ENCODE data around the gene PDIA2. TPM values are rescaled to one million over a fixed set of nuclear protein-coding genes. Genes with fewer than 3 reads are reported as not detected.

The PDIA2 gene
- total RNA-seq, 1 experiment from 2014 or later = not detected

DNA sequence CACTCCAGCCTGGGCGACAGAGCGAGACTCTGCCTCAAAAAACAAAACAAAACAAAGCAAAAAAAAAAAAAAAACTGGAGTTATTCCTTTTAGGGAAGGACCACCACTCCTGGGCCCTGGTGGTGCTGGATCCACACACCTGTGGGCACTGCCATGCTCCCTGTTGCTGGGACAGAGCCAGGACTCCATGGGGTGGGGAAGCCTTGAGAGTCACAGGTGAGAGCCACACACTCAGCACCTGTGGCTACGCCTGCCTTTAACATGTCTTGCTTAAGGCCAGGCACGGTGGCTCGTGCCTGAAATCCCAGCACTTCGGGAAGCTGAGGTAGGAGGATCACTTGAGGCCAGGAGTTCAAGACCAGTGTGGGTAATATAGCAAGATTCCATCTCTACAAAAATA is 18.3 kb downstream of the PDIA2 start:
- H3K9me2 ChIP-seq (ENCODE audit: insufficient read depth) = no peaks in the 10 kb centered on the region
- no peaks in the 10 kb centered on the region; the same call in 1 of the 2 replicates for H4K20me1 ChIP-seq (ENCODE audit: insufficient read depth)
- H3K79me2 ChIP-seq (ENCODE audit: low read depth) = no peaks in the 10 kb centered on the region
- intact Hi-C loops (cut with micrococcal nuclease; ENCODE audit: unreplicated experiment) = no loop called here
- no peak overlapping the region for H2AFZ ChIP-seq
- no peaks in the 10 kb centered on the region for H3K4me1 ChIP-seq (replicated peaks; ENCODE audit: insufficient read depth)
- H3K27ac ChIP-seq = no peak overlapping the region
- BruUV-seq (replicated peaks) = no TSS peak
- H3K9me3 ChIP-seq (ENCODE audit: insufficient read depth, low read depth) = no peaks in the 10 kb centered on the region
- no peak overlapping the region for H3K4me2 ChIP-seq
- ChIA-PET POLR2A (ENCODE audit: unreplicated experiment) (no interaction called here), CTCF (no interaction called here)
- no peak for TF ChIP-seq EZH2 (IDR thresholded peaks at IDR 0.05; ENCODE audit: low read depth)
- TF ChIP-seq, protein P1, sequence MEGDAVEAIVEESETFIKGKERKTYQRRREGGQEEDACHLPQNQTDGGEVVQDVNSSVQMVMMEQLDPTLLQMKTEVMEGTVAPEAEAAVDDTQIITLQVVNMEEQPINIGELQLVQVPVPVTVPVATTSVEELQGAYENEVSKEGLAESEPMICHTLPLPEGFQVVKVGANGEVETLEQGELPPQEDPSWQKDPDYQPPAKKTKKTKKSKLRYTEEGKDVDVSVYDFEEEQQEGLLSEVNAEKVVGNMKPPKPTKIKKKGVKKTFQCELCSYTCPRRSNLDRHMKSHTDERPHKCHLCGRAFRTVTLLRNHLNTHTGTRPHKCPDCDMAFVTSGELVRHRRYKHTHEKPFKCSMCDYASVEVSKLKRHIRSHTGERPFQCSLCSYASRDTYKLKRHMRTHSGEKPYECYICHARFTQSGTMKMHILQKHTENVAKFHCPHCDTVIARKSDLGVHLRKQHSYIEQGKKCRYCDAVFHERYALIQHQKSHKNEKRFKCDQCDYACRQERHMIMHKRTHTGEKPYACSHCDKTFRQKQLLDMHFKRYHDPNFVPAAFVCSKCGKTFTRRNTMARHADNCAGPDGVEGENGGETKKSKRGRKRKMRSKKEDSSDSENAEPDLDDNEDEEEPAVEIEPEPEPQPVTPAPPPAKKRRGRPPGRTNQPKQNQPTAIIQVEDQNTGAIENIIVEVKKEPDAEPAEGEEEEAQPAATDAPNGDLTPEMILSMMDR (conservative IDR thresholded peaks at IDR 0.05) = no peak
- no peak for DNase-seq
- no peak overlapping the region for H3K4me3 ChIP-seq
- H3K27me3 ChIP-seq (ENCODE audit: insufficient read depth, low read depth) = no peaks in the 10 kb centered on the region
- H3K36me3 ChIP-seq (ENCODE audit: low read depth) = no peaks in the 10 kb centered on the region
- no peaks in the 10 kb centered on the region for H3F3A ChIP-seq (ENCODE audit: insufficient read depth, low read depth)

DNA sequence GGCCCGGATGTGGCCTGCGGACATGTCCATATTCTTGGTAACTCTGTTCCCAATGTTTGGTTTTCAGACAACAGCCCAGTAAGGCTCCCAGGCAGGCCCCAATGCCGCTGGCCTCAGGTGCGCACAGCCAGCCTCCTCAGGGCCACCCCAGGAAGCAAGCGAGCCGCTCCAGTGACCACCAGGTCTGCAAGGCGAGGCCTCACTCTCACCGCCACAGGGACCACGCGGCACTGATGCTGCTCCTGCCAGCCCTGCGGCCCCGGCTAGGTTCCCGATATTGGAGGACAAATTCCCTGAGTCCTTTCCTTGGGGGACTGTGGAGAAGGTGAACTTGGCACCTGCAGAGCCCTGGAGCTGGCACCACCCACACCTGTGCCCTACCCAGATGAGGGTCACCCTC is 19.0 kb downstream of the PDIA2 start:
- no TSS peak for BruUV-seq (replicated peaks)
- Histone ChIP-seq H3K4me2 (no peak overlapping the region), H3K27ac (no peak overlapping the region), H2AFZ (no peak overlapping the region), H4K20me1 (ENCODE audit: insufficient read depth) (no peaks in the 10 kb centered on the region; the same call in 1 of the 2 replicates), H3K4me3 (no peak overlapping the region), H3F3A (ENCODE audit: insufficient read depth, low read depth) (no peaks in the 10 kb centered on the region), H3K9me2 (ENCODE audit: insufficient read depth) (no peaks in the 10 kb centered on the region), H3K27me3 (ENCODE audit: insufficient read depth, low read depth) (no peaks in the 10 kb centered on the region), H3K79me2 (ENCODE audit: low read depth) (no peaks in the 10 kb centered on the region), H3K9me3 (ENCODE audit: insufficient read depth, low read depth) (no peaks in the 10 kb centered on the region), H3K4me1 (replicated peaks; ENCODE audit: insufficient read depth) (no peaks in the 10 kb centered on the region), H3K36me3 (ENCODE audit: low read depth) (no peaks in the 10 kb centered on the region)
- ChIA-PET POLR2A (ENCODE audit: unreplicated experiment) (no interaction called here), CTCF (no interaction called here)
- DNase-seq = no peak
- intact Hi-C loops (cut with micrococcal nuclease; ENCODE audit: unreplicated experiment) = no loop called here
- TF ChIP-seq, protein P1 (conservative IDR thresholded peaks at IDR 0.05) = no peak
- TF ChIP-seq EZH2 (IDR thresholded peaks at IDR 0.05; ENCODE audit: low read depth) = no peak

DNA sequence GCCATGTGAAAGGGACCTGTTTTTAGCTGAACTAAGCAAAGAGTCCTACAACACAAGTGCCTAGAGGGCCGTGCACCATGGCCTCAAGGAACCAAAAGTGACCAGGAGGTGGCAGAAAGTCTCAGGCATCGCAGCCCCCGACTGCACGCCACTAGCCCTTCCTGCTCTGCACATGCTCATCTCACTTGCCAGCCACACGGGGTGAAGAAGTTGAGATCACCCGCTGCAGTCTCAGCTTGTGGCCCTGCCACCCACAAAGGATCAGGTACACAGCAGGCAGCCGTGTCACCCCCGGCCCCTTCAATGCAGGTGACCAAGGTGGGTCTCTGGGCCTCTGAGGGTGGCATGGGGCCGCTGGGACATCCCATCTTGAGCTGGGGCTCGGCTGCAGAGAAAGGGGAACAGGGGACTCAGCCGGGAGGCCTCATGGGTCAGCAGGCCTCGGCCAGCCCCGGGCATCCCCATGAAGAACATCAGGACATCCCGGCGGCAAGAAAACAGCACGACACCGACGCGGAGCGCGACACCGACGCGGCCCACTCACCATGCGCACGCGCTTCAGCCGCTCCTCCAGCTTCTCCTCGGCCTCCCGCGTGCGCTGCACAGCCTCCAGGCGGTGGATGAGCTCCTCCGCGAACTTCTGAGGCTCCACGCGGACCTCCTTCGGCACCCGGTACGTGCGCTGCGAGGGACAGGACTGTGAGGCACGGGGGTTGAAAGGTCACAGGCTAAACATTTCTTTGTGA is 21.0 kb downstream of the PDIA2 start:
- TF ChIP-seq EZH2 (IDR thresholded peaks at IDR 0.05; ENCODE audit: low read depth) = no peak
- TF ChIP-seq, protein P1 (conservative IDR thresholded peaks at IDR 0.05) = no peak
- BruUV-seq (replicated peaks) = no TSS peak
- POLR2A ChIA-PET (ENCODE audit: unreplicated experiment) = no interaction called here

More for the DNA sequence above, 21.0 kb downstream of the PDIA2 start:
- no peaks in the 10 kb centered on the region for H3K9me3 ChIP-seq (ENCODE audit: insufficient read depth, low read depth)
- no peaks in the 10 kb centered on the region; the same call in 1 of the 2 replicates for H4K20me1 ChIP-seq (ENCODE audit: insufficient read depth)
- no peaks in the 10 kb centered on the region for H3K9me2 ChIP-seq (ENCODE audit: insufficient read depth)
- no peaks in the 10 kb centered on the region for H3K36me3 ChIP-seq (ENCODE audit: low read depth)
- H2AFZ ChIP-seq = no peak overlapping the region
- intact Hi-C loops (cut with micrococcal nuclease; ENCODE audit: unreplicated experiment) = no loop called here
- no peak overlapping the region for H3K27ac ChIP-seq
- no peaks in the 10 kb centered on the region for H3K4me1 ChIP-seq (replicated peaks; ENCODE audit: insufficient read depth)
- no peaks in the 10 kb centered on the region for H3K27me3 ChIP-seq (ENCODE audit: insufficient read depth, low read depth)
- DNase-seq = no peak
- CTCF ChIA-PET = no interaction called here
- H3K4me2 ChIP-seq = no peak overlapping the region
- H3F3A ChIP-seq (ENCODE audit: insufficient read depth, low read depth) = no peaks in the 10 kb centered on the region
- no peak overlapping the region for H3K4me3 ChIP-seq
- no peaks in the 10 kb centered on the region for H3K79me2 ChIP-seq (ENCODE audit: low read depth)
